HG03520 (cell line): ENCODE measurements around the gene KL.

ENCODE experiments used
- ATAC-seq: cut with Tn5 transposase; IDR thresholded peaks from one replicate; pipeline ENCODE4 v1.9.1; 2021; ENCODE audit warnings: mild to moderate bottlenecking, moderate library complexity; ENCODE audit not compliant: unreplicated experiment

The KL gene

GRCh38 chr13:33109271-33109697 is 93.1 kb downstream of the KL start:
- ATAC-seq, result peak; percentile 26

GRCh38 chr13:33109801-33110200 is 93.6 kb downstream of the KL start:
- peak; percentile 44 for ATAC-seq

- no peak for ATAC-seq
Observed at GRCh38 chr13:33110386-33110712, 94.1 kb downstream of the KL start.

DNA sequence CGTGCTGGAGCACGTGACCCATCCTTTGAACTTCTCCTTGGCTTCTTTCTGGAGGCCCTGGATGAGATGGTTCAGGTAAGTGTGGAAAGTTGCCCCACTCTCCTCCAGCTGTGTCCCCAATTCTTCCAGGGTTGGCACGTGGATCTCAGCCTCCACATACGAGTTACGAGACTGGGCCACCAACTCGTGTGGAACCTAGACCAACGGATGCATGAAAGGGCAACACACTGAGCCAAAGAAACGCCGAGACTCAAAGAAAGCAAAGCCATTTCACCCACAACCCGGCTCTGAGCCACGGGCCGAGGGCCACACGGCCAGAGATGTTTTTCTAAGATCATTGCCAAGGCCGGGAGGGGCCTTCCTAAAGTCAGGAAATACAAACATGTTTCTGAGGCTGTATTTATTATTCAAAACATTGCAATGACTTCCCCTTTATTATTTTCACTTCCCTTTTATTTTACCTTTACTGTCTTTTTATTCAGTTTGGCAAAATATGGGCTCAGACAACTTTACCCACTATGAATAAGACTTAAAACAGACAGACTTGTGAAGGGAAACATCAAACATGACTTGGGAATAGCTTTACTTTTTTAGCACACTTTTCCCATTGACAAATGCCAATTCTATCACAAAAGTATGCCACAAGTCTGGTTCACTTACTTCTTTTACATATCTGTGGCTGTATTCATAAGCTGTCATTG is 94.6 kb downstream of the KL start:
- ATAC-seq, result no peak

- no peak for ATAC-seq
Observed at GRCh38 chr13:33111414-33112110, 95.3 kb downstream of the KL start.

GRCh38 chr13:33112766-33113165 is 96.5 kb downstream of the KL start:
- ATAC-seq, result no peak

GRCh38 chr13:33114146-33114545 is 97.9 kb downstream of the KL start:
- no peak for ATAC-seq

- ATAC-seq, result no peak
Observed at GRCh38 chr13:33115274-33115673, 99.1 kb downstream of the KL start.
